IPS-NIHi7 (cell line): ENCODE measurements around the gene CCDC17.

Experiments
- DNase-seq: peaks from one replicate; pipeline ENCODE4 v3.0.0; 2012; ENCODE audit warnings: mixed read lengths; ENCODE audit errors: extremely low spot score

Gene CCDC17

DNA sequence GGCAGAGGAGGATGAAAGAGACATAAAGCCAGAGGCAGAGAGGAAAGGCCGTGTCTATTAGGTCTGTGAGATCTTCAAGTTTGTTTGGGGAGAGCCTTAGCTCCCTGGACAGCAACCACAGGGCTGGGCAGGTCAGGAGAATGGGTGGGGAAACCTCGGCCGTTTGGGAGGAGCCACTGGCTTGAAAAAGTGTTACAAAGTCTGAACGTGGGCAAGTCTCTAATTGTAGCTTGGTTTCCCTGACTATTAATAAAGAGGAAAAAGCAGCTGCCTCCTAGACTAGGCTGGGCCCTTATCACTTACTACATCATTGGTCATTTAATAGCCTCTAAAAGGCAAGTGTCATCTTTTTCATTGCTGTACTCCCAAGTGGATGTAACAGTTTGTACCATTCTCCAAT lies at the start of gene CCDC17:
Gene CCDC17, minus strand, starts transcription at position 83 of the 400 bp plus-strand sequence. CDS start 145 bp downstream, outside the sequence.
- DNase-seq, result no peak

DNA sequence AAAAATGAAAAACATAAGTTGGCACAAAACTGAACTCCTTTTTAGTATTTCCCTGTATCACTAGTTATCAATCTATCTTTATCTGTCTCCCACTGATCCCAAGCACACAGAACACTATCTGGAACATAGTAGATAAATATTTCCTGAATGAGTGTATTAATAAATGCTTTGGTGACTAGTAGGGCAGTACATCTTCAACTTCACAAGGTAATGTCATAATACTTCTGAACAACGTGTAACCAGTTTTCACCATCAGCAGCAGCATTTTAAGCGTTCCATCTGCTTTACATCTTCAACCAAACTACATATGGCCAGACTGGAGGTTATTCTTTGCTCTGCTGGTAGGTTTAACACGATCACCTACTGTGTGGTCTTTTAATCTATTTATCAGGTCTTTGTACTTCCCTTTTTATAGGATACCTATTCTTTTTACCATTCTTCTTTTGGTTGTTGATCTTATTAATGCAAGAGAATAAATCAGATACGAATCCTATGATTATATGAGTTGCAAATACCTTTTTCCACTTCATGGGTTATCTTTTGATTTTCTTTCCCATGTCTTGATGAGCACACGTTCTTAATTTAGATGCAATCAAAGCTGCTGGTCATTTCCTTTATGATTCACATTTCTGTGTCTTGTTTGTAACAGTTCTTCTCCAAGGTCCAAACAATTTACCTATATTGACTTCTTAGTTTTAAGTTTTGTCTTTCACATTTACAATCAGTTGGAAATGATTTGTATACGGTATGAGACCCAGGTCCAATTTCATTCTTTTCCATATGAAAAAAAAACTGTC lies 46.2 kb upstream of the CCDC17 start:
- no peak for DNase-seq

DNA sequence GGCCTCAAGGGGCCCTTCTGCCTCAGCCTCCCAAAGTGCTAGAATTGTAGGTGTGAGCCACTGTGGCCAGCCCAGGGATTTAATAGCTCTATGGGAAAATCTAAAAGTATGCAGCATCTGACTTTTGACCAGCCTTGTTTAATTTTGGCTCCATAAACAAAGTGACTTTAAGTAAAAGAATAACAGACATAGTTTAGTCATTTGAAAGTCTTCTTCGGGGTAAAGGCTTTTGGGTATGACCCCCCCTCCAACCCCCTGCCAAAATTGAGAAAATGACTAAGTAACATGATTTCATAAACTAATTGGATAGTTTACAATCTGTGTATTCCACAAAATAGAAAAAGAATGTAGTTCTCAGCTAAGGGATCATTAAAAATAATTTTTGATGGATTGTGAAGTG lies 45.5 kb upstream of the CCDC17 start:
- DNase-seq, result no peak

DNA sequence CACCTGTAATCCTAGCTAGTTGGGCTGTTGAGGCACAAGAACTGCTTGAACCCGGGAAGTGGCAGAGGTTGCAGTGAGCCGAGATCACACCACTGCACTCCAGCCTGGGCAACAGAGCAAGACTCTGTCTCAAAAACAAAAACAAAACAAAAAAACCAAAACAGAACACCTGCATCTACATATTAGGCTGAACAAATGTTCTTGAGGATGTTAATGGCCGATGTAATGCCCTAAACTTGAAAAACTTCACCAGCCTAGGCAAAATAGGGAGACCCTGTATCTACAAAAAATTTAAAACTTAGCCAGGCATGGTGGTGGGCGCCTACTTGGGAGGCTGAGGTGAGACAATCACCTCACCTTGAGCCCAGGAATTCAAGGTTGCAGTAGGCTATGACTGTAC lies 44.7 kb upstream of the CCDC17 start:
- DNase-seq, result no peak

DNA sequence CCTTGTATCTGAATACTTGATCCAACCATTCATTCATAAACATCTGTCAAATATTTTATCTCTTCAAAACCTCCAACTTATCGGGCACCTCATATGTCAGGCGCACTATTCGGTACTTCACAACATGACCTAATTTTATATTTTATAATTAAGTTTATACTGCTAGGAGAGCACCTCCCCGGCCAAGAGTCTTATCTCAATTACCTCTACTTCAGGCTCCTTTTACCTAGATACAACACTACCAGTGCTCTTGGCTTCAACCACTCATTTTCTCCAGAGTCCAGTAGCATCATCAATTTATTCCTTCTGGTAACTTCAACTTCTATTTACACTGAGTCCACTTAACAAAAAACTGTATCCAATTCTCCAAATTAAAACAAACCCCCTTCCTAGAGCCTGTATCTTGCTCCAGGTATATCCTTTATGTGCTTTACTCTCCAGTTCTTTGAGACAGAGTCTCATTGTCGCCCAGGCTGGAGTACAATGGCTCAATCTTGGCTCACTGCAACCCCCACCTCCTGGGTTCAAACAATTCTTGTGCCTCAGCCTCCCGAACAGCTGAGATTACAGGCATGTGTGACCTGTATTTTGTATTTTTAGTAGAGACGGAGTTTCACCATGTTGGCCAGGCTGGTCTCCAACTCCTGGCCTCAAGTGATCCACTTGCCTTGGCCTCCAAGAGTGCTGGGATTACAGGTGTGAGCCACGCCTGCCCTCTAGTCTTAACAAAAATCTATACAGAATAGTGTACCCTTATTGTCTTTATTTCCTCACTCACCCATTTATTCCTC lies 43.7 kb upstream of the CCDC17 start:
- DNase-seq, result no peak

DNA sequence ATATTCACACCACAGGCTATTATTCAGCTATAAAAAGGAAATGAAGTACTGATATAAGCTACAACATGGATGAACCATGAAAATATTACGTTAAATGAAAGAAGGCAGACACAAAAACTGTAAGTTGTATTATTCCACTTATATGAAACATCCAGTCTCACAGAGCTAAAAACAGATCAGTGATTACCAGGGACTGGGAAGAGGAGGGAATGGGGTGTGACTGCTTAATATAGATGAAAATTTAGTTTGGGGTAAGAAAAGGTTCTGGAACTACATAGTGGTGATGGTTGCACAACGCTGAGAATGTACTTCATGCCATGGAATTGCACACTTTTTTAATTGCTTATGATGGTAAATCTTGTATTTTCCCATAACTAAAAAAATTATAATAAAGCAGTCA lies 43.0 kb upstream of the CCDC17 start:
- no peak for DNase-seq

DNA sequence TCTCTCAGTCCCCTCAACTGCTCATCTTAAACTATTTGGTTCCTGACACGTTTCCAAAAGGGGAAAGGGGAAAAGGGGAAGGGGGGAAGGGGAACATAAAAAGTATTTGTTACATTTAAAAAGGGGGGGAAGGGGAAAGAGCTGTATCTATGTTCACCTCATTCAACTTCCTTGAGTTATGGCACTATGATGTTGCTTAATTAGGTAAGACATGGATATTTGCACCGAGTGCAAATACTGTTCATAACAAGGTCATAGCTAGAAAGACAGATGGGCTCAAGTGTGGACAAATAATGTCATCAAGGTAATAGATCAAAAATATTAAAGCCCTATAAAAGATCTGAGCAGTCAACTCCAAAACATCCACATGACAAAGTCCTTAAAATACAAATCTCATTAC lies 36.5 kb upstream of the CCDC17 start:
- DNase-seq, result no peak

DNA sequence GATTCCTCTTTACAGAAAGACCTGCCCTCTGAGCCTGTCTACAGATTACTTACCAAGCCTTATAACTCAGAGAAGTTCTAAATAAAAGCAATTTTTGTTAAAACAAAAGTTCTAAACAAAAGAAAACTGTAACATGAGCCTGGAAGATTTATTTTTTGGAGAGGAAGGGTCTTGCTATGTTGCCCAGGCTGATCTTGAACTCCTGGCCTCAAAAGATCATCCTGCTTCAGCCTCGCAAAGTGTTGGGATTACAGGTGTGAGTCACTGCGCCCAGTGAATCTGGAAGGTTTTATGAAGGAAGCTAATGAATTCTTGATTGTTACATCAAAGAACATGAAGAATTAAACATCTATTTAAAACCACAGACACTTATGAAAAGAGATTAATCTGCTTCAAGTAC lies 35.4 kb upstream of the CCDC17 start:
- DNase-seq, result no peak

DNA sequence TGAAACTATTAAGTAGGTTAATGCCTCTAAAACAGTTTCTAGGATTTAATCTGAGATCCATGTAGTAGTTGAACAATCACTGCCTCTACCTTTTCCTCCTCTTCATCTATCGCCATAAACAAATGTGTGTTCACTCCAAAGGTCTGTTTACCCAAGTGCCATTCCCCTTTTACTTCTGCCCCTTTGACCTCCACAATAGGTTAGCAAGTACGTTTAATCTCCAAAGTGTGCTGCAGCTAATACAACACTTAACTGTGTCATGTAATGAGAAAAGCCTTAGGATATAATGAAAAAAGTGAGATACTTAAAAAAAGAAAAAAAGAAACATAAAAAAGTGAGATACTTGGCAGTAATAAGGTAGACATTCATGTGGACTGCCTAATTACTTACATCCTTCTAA lies 34.3 kb upstream of the CCDC17 start:
- DNase-seq, result no peak

DNA sequence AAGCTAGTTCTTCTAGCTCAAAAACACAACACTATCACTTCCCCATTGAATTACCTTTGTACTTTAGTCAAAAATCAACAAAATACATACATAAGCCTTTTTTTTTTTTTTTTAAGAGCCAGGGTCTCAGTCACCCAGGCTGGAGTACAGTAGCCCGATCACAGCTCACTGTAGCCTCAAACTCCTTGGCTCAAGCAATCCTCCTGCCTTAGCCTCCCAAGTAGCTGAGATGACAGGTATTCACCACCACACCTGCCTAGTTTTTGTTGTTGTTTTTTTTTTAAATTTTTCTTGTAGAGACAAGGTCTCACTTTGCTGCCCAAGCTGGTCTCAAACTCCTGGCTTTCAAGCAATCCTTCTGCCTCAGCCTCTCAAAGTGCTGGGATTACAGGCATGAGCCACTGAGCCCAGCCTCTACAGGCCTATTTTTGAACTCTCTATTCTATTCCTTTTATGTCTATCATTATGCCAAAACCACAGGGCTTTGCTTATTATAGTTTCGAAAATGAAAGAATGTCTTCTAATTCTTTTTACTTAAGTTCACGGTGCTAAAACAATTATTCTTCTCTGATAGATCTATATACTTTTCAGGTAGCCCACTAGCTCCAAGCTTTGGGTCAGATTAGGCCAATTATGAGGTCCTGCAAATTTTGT lies 32.8 kb upstream of the CCDC17 start:
- DNase-seq, result no peak

DNA sequence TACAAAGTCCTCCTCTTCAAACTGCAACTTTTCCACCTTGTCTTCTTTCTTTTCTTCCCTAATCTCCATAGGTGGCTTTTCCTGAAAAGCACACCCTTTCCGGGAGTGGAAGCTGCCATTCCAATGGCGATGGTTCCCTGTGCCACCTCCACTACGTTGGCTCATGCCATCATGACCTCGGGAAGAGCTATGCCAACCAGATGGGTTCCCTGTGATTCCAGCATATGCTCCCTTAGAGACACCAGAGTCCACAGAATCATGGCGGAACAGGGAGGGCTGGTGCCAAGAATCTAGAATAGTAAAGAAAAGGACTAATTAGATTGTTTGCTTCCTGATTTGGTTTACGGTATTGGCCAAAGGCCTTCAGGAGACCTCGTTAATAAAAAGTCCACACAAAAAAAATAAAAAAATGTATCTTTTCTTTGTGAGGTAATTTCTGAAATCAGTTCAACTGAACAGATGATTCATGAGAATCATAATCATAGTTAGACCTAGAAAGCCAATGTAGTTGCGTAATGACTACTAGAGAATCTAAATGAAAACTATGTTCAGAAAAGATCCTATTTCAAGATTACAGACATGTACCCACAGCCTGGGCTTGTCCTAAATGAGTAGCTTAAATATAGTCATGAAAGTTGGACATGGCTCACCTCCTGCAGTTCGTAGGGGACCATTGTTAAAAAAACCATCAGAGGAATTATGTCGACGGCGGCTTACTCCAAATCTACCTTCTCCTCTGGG lies 30.9 kb upstream of the CCDC17 start:
- DNase-seq, result no peak

DNA sequence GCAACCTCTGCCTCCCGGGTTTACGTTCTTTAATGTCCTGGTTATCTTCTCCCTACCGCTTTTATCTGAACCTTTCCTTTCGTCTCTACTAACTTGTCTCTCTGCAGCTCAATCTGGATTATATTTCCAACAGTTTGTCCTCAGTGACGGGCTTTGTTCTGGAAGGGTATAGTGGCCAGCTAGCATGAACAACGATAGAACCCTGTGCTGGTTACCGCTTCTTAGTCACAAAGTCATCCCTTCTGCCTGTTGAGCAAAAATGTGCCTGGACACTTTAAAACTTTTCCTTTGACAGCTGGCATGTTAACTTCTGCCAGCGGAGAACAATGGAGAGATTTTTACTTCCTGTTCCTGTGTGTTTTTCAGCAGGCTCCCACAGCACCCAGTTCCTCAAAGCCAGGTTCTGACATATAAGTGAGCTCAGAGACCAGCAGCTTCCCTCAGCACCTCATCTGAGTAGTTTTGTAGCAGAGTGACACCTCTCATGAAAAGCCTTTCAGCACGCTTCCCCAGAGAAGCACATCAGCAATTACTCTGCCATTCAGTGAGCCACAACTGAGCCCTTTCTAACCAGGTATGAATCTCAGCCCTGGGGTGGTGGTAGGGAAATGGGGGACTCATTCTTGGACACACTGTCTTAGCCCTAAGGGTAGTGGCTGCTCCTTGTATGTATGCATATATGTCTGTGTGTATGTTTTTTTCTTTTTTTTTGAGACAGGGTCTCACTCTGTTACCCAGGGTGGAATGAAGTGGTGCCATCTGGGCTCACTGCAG lies 23.6 kb upstream of the CCDC17 start:
- DNase-seq, result no peak

DNA sequence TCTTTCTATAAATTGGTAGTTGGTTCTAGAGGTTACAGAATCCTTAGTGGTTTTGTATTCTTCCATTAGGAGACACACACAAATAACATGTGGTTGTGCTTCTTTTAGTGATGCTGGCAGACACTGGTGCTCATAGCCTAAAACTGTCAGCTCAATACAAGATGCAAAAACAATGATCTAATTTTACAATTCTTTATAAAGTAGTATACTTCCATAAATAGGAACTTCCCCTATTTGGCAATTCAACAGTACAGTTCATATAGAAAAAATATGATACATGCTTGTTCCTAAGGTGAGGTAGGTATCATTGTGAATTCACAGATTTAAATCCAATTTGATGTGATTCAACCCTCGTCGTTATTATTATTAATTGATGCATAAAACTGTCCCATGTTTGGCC lies 20.8 kb upstream of the CCDC17 start:
- no peak for DNase-seq

DNA sequence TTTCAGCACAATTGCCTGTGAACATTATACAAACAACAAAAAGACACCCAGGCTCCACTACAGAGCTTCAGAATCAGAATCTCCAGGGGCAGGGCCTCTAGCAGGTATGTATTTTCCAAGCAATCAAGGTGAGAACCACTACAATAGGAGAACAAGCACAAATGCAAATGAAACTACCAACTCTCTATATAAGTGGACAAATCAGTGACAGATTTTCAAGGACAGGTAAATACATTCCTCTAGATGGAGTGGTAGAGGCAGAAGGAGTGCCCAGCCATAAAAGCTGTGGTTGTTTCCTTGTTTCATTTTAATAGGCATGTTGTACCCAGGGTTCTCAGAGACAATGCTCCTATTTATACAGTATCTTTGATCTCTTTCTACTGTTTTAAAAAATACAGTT lies 20.1 kb upstream of the CCDC17 start:
- DNase-seq, result no peak

DNA sequence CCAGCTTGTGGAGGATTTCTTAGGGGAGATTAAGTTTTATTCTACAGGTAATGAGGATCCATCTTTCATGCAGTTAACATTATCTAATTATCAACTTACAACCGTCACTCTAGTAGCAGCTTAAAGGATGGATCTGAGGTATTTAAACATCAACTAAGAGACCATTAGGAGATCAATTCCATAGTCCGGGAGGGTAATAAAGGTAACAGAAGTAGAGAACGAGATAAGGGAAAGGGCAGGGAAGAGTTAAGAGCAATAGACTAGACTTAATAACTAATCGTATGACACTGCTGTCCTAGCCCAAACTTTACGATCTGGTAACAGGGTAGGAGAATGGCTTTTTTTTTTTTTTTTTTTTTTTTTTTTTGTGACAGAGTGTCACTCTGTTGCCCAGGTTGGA lies 19.5 kb upstream of the CCDC17 start:
- no peak for DNase-seq

DNA sequence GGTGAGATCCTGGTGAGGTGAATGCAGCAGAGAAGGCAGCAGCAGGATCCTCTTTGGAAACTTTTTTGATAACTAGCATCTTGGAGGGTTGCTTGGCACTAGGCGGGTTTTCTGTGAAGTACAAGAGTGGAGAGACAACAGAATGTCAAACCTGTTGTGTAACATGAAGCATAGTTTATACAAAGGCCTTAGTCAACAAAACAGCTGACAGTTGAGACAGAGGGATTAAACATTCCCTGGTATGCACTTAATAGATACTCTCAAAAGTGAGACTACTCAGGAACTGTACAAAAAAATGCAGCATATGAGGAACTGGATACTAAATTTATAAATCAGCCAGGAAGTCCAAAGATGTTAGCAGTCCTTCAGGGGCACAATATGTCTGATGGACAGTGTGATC lies 16.4 kb upstream of the CCDC17 start:
- no peak for DNase-seq

DNA sequence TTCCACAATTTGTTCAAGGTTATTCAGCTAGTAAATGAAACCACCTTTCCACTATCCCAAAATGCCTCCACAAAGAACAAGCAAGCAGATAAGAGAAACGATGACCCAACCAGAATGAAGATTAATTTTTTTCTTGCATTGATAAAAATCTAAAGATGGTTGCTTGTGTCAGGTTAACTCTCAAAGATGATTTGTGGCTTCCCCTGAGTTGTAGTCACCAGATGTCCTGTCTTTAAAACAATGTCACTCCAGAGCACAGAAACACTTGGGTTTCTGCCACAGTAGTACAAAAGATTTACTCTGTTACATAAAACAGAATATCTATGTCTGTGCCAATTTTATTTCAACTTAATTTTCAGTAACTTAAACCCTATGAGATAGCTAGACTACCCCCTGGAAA lies 11.4 kb upstream of the CCDC17 start:
- no peak for DNase-seq

DNA sequence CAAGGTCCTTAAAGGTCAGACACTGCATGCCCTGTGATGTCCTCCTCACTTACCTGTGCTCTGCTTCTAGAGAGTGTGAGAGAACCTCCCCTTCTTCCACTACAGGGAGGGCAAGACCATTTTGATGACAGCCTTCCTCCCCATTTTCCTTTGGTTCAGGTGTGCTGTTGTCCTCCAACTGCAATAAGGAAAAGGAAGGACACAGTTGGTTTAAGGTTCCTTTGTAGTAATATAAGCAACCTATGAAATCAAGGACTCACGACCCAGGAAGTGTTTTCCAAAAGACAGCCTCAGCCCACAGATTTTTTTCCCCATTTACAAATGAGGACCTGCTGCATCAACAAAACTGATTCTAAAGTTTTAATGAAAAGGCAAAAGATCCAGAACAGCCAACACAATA lies 6.6 kb upstream of the CCDC17 start:
- no peak for DNase-seq

DNA sequence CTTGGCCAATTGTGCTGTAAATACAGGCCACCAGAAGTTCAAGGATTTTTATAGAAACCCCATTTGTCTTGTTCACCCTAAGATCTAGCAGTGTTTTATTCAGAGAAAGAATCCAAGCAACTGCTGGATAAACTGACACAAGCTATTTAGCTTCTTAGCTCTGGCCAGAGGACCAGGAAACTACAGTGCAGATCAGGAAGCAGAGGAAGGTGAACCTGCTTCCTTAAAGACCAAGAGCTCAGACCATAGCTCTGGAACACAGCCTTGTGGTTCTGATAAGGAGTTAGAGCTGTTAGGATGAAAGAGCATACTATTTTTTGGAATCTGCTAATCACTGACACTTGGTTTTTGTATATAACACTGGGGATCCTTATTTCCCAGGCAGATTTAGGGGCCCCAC lies 5.2 kb upstream of the CCDC17 start:
- DNase-seq, result no peak

DNA sequence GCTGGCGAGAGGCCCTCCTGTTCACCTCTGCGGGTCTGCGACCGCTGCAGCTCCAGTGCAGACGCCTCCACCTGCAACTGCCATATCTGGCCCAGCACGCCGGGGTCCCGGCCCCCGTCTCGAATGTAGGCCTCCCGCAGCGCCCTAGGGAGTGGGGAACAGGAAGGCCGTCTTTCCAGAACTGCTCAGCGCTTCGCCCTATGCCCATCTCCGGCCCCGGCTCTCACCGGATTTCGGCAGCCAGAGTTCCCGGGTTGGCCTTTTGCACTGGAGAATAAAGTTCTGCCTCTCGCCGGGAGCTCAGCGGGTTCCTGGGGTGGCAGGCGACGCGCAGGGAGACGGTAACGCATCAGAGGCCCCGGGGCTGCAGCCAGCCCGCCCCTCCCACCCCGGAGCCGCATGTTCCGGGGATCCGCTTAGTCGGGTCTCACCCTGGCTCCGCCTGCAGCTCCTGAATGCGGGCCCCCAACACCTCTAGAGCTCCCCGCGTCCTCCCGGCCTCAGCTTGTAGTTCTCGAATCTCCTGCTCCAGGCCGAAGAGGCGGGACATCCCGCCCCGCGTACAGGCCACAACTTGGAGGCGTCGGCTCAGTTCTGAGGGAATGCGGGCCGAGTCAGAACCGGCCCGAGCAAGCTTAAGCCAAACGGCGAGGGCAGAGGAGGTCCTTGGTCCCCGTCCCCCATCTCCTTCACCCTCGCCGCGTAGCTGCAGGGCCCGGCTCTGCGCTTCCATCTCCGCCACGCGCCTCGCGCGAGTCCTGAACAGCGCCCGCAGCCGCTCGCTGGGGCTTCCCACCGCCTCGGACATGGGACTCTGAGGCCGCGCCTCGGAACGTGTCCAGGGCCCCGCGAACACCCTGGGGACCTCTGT lies 1.1 kb downstream of the CCDC17 start:
- peak; percentile 22 for DNase-seq
